Hair follicular keratinocyte (primary cell): Measurements from ENCODE around the gene DNAJC28. TPM values are rescaled to one million over a fixed set of nuclear protein-coding genes. Genes with fewer than 3 reads are reported as not detected.

Experiments used
- total RNA-seq: library from RNA; depleted of rRNA; stranded (reverse); fragments of >200 nt; gene quantifications from 2 replicates; pipeline ENCODE4 v1.2.3, GENCODE V29; 2015

The DNAJC28 gene, protein sequence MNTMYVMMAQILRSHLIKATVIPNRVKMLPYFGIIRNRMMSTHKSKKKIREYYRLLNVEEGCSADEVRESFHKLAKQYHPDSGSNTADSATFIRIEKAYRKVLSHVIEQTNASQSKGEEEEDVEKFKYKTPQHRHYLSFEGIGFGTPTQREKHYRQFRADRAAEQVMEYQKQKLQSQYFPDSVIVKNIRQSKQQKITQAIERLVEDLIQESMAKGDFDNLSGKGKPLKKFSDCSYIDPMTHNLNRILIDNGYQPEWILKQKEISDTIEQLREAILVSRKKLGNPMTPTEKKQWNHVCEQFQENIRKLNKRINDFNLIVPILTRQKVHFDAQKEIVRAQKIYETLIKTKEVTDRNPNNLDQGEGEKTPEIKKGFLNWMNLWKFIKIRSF
- 0.23 and 1.0 TPM in 2 replicates for total RNA-seq

GRCh38 chr21:33491373-33492102 lies at the start of gene DNAJC28:
TSS of gene DNAJC28 (minus strand) at chr21:33491716. CDS start at chr21:33489393, 2,323 bp downstream.

GRCh38 chr21:33479679-33480480 lies 11.6 kb downstream of the DNAJC28 start, which contains the start of gene TMEM50B:
TSS of gene TMEM50B (minus strand) at chr21:33479974. CDS start at chr21:33468885, 11,089 bp downstream.

Other genes starting within 250 kb of the DNAJC28 start
- gene IL10RB, start 225.3 kb downstream of the DNAJC28 start, total RNA-seq: 27.3 and 32.1 TPM in 2 replicates
- 9.4 and 14.3 TPM in 2 replicates for gene IFNAR1, start 166.7 kb downstream of the DNAJC28 start, total RNA-seq
- gene IFNGR2, start 88.3 kb downstream of the DNAJC28 start, total RNA-seq: 99.9 and 182 TPM in 2 replicates
- 27.3 and 28.6 TPM in 2 replicates for gene TMEM50B, start 11.7 kb downstream of the DNAJC28 start, total RNA-seq
- gene GART, start 50.4 kb upstream of the DNAJC28 start, total RNA-seq: 97.5 and 186 TPM in 2 replicates
- 141 and 170 TPM in 2 replicates for gene SON, start 51.3 kb upstream of the DNAJC28 start, total RNA-seq
- 12.6 and 32.4 TPM in 2 replicates for gene DONSON, start 97.0 kb upstream of the DNAJC28 start, total RNA-seq
- 6.6 and 16.6 TPM in 2 replicates for gene CRYZL1, start 150.0 kb upstream of the DNAJC28 start, total RNA-seq
- 15.9 and 22.8 TPM in 2 replicates for gene ITSN1, start 150.8 kb upstream of the DNAJC28 start, total RNA-seq